NOMO-1 (cell line): ENCODE results near the gene KRT6A.

Source experiments
- DNase-seq, 2 experiments: peaks; one replicate each; lab custom pipeline; 2025; ENCODE audit not compliant: unreplicated experiment in 2 of 2; lab: John Stamatoyannopoulos, UW

Gene KRT6A

GRCh38 chr12:52438305-52439301, 54.5 kb downstream of the KRT6A start:
- no peak for DNase-seq

GRCh38 chr12:52437508-52437907, 55.5 kb downstream of the KRT6A start:
- no peak for DNase-seq
